Measurements from ENCODE around the gene CHN1. TPM values are rescaled to one million over a fixed set of nuclear protein-coding genes. Genes with fewer than 3 reads are reported as not detected.

CHN1 gene
- total RNA-seq, 1 donor from 2014 or later: 26.3 TPM

DNA sequence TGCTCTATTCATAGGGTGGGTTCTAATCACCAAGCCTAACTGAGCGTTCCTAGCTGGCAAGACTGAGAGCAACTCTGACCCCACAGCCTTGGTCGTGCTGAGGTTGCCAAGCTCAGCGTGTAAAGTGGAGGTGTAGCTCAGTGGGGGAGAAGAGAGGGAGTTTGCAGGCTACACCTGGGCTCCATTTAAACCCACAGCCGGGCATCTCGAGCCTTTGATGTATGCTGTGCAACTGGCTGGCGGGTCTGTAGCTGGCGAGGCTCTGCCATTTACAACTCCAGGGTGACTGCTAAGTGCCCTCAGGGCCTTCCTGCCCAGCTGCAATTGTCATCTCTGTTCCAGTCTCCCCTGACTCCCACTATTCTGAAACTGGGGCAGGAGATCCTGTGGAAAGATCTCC, 220.9 kb downstream of the CHN1 start:
- Mint-ChIP-seq H3K27me3 (ENCODE audit: unreplicated experiment) (peaks cover under 1% of the 10 kb centered on the region), H3K4me1 (ENCODE audit: unreplicated experiment) (peaks cover 4% of the 10 kb centered on the region), H3K9me3 (ENCODE audit: unreplicated experiment) (no peaks in the 10 kb centered on the region), H3K27ac (ENCODE audit: unreplicated experiment) (no peak overlapping the region), H3K4me3 (ENCODE audit: unreplicated experiment) (no peak overlapping the region), H3K36me3 (ENCODE audit: low read depth, unreplicated experiment) (peaks cover 3% of the 10 kb centered on the region)
- TF ChIP-seq, protein P1, sequence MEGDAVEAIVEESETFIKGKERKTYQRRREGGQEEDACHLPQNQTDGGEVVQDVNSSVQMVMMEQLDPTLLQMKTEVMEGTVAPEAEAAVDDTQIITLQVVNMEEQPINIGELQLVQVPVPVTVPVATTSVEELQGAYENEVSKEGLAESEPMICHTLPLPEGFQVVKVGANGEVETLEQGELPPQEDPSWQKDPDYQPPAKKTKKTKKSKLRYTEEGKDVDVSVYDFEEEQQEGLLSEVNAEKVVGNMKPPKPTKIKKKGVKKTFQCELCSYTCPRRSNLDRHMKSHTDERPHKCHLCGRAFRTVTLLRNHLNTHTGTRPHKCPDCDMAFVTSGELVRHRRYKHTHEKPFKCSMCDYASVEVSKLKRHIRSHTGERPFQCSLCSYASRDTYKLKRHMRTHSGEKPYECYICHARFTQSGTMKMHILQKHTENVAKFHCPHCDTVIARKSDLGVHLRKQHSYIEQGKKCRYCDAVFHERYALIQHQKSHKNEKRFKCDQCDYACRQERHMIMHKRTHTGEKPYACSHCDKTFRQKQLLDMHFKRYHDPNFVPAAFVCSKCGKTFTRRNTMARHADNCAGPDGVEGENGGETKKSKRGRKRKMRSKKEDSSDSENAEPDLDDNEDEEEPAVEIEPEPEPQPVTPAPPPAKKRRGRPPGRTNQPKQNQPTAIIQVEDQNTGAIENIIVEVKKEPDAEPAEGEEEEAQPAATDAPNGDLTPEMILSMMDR (IDR thresholded peaks at IDR 0.05; ENCODE audit: unreplicated experiment): no peak
- DNase-seq (ENCODE audit: low spot score): no peak

DNA sequence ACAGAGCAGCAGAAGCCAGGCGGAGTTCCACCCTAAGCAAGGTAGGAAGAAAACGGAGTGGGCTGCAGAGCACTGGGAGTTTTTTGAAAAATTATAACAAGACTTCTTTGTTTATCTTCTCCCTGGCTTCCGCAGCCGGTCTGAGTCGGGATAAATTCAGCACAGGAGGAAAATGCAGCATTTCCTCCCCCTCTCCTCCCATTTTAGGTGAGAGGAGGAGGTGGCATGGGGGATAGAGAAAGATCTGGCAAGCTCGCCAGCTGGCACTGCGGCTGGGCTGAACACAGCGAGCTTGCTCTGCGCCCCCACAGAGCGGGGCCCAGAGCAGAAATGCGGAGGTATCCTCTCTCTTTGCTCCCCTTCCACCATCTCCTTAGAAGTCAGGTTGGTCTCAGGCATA, 223.2 kb downstream of the CHN1 start:
- H3K9me3 Mint-ChIP-seq (ENCODE audit: unreplicated experiment): no peaks in the 10 kb centered on the region
- DNase-seq (ENCODE audit: low spot score): no peak
- H3K27me3 Mint-ChIP-seq (ENCODE audit: unreplicated experiment): peaks cover 4% of the 10 kb centered on the region
- H3K4me1 Mint-ChIP-seq (ENCODE audit: unreplicated experiment): peaks cover 25% of the 10 kb centered on the region
- H3K27ac Mint-ChIP-seq (ENCODE audit: unreplicated experiment): no peak overlapping the region
- H3K4me3 Mint-ChIP-seq (ENCODE audit: unreplicated experiment): no peak overlapping the region
- H3K36me3 Mint-ChIP-seq (ENCODE audit: low read depth, unreplicated experiment): peaks cover 3% of the 10 kb centered on the region
- TF ChIP-seq, protein P1 (IDR thresholded peaks at IDR 0.05; ENCODE audit: unreplicated experiment): no peak

DNA sequence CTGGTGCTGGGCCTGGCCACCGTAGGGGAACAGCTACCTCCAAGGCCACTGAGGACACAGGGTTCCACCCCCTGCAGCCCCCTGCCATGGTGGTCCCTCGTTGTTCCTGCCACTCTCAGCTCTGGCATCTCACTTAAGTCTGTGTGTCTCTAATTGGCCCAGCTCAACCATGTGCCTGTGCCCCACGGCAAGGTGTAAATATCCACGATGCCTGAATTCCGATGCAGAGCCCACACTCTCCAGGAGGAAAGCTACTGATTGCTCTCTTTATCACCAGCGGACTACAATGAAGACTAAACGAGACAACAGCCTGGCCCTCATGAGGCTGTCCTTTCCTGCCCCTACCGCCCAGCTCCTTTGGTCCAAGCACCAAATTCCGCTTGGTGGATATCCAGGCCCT, 223.9 kb downstream of the CHN1 start:
- H3K4me1 Mint-ChIP-seq (ENCODE audit: unreplicated experiment): peaks cover 29% of the 10 kb centered on the region
- peaks cover 3% of the 10 kb centered on the region for H3K36me3 Mint-ChIP-seq (ENCODE audit: low read depth, unreplicated experiment)

DNA sequence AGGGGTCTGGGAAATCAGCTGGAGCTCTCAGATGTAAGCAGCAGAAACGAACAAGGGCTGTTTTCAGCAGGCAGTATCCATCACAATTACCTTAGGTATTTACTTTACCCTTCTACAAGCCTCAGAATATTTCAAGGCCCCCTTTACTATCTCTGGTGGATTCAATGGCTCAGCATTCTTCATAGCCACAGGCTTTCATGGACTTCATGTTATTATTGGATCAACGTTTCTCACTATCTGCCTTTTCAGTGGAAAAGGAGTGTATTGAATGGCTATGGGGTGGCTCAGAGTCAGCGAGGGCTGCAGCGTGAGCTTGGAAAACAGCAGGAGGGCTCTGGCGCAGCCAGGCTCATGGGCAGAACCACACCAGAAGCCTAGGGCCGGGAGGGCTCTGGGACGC, 224.3 kb downstream of the CHN1 start:
- no peak overlapping the region for H3K4me3 Mint-ChIP-seq (ENCODE audit: unreplicated experiment)
- H3K27ac Mint-ChIP-seq (ENCODE audit: unreplicated experiment): no peak overlapping the region
- H3K9me3 Mint-ChIP-seq (ENCODE audit: unreplicated experiment): no peaks in the 10 kb centered on the region
- TF ChIP-seq, protein P1 (IDR thresholded peaks at IDR 0.05; ENCODE audit: unreplicated experiment): no peak
- peaks cover 3% of the 10 kb centered on the region for H3K36me3 Mint-ChIP-seq (ENCODE audit: low read depth, unreplicated experiment)
- H3K27me3 Mint-ChIP-seq (ENCODE audit: unreplicated experiment): peaks cover 4% of the 10 kb centered on the region
- H3K4me1 Mint-ChIP-seq (ENCODE audit: unreplicated experiment): peaks cover 34% of the 10 kb centered on the region
- DNase-seq (ENCODE audit: low spot score): no peak

More for the DNA sequence above, 223.9 kb downstream of the CHN1 start:
- DNase-seq (ENCODE audit: low spot score): no peak
- TF ChIP-seq, protein P1 (IDR thresholded peaks at IDR 0.05; ENCODE audit: unreplicated experiment): no peak
- Mint-ChIP-seq H3K9me3 (ENCODE audit: unreplicated experiment) (no peaks in the 10 kb centered on the region), H3K4me3 (ENCODE audit: unreplicated experiment) (no peak overlapping the region), H3K27me3 (ENCODE audit: unreplicated experiment) (peaks cover 4% of the 10 kb centered on the region), H3K27ac (ENCODE audit: unreplicated experiment) (no peak overlapping the region)

DNA sequence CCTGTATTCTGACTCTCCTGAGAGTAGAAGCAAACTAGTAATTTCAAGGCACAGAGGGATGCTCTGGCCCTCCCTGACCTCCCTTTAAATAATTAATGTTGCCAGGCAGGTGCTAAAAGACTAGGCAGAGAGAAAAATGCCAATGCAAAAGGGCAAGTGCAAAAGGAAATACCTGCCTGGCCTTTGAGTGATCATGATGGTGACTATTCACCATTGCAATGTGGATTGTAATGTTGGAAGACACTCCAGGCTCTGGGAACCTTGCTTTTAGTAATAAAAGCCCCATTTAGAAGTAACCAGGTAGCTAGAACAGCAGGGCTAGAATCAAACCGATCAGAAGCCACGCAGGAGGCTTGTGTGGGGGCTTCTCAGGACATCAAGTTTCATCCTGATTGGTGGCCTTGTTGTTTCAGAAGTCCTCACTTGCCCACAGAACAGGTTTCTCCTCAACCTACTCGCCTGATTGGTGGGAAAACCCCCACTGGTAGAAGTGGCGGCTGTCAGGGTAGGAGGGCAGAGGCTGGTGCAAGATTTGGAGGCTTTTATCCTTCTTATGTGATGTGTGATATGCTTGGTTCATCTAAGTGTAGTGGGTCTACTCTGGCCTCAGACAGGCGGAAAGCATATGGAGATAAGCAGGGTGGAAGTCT, 224.9 kb downstream of the CHN1 start:
- Mint-ChIP-seq H3K4me1 (ENCODE audit: unreplicated experiment) (peaks cover 39% of the 10 kb centered on the region), H3K9me3 (ENCODE audit: unreplicated experiment) (no peaks in the 10 kb centered on the region), H3K27ac (ENCODE audit: unreplicated experiment) (no peak overlapping the region), H3K36me3 (ENCODE audit: low read depth, unreplicated experiment) (peaks cover 3% of the 10 kb centered on the region), H3K27me3 (ENCODE audit: unreplicated experiment) (peaks cover 4% of the 10 kb centered on the region), H3K4me3 (ENCODE audit: unreplicated experiment) (no peak overlapping the region)
- no peak for DNase-seq (ENCODE audit: low spot score)
- TF ChIP-seq, protein P1 (IDR thresholded peaks at IDR 0.05; ENCODE audit: unreplicated experiment): no peak
